GM10266 (cell line): ENCODE results near the gene PLCB4.

Experiments
- DNase-seq: peaks from one replicate; pipeline ENCODE4 v3.0.0; 2012; ENCODE audit errors: extremely low spot score
- TF ChIP-seq, protein P1 (sequence below): IDR thresholded peaks from 2 replicates; pipeline ENCODE4 v1.5.1; 2012; ENCODE audit warnings: mild to moderate bottlenecking, low read depth; ENCODE audit not compliant: control insufficient read depth, insufficient read depth; ENCODE audit errors: missing control alignments

The PLCB4 gene

DNA sequence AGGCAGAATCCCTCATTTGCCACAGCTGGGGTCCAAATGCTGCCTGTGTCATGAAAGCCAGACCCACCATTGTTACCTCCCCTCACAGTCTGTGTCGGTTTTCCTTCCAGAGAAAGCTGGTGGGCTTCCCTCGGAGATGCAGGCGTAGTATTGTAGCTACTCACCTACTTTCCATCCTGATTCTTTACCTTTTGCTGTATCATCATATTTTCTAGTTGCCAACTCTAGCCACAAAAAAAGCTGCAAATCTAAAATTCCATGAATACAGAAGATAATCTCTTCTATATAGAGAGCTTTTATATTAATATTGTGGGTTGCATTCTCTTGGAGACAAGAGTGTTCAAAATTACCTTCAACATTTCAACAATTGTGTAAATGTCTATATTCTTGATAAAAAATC is 347.5 kb downstream of the PLCB4 start:
- DNase-seq, result no peak
- TF ChIP-seq, protein P1, sequence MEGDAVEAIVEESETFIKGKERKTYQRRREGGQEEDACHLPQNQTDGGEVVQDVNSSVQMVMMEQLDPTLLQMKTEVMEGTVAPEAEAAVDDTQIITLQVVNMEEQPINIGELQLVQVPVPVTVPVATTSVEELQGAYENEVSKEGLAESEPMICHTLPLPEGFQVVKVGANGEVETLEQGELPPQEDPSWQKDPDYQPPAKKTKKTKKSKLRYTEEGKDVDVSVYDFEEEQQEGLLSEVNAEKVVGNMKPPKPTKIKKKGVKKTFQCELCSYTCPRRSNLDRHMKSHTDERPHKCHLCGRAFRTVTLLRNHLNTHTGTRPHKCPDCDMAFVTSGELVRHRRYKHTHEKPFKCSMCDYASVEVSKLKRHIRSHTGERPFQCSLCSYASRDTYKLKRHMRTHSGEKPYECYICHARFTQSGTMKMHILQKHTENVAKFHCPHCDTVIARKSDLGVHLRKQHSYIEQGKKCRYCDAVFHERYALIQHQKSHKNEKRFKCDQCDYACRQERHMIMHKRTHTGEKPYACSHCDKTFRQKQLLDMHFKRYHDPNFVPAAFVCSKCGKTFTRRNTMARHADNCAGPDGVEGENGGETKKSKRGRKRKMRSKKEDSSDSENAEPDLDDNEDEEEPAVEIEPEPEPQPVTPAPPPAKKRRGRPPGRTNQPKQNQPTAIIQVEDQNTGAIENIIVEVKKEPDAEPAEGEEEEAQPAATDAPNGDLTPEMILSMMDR, result no peak

DNA sequence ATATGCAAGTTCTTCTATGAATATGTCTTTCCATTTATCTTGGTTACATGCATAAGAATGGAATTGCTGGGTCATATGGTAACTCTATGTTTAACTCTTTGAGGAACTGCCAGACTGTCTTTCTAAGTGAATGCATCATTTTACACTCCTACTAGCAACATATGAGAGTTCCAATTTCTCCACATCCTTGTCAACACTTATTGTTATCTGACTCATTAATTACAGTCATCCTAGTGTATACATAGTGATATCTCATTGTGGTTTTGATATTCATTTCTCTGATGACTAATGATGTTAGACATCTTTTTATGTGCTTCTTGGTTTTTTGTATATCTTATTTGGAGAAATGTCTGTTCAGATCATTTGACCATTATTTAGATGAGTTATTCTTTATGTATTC is 348.8 kb downstream of the PLCB4 start:
- TF ChIP-seq, protein P1, result no peak
- DNase-seq, result no peak

- TF ChIP-seq, protein P1, result no peak
- DNase-seq, result no peak
Observed at GRCh38 chr20:9422321-9423057, 353.6 kb downstream of the PLCB4 start.

DNA sequence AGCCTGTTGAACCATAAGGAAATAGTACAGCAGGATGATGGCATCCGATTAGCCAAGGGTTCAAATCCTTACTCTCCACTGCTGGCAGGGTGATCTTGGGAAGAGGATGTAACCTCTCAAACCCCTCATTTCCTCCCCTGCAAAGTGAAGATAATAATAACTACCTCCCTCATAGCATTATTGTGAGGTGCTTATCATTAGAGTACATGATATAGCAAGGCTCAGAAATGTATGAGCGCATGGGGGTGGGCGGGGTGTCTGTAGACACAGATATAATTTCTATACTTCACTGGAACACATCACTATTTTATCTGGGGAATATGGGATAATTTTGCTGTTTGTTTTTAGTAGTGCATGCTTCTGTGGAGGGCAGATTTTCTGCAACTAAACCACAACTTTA is 355.7 kb downstream of the PLCB4 start:
- DNase-seq, result no peak
- TF ChIP-seq, protein P1, result no peak

DNA sequence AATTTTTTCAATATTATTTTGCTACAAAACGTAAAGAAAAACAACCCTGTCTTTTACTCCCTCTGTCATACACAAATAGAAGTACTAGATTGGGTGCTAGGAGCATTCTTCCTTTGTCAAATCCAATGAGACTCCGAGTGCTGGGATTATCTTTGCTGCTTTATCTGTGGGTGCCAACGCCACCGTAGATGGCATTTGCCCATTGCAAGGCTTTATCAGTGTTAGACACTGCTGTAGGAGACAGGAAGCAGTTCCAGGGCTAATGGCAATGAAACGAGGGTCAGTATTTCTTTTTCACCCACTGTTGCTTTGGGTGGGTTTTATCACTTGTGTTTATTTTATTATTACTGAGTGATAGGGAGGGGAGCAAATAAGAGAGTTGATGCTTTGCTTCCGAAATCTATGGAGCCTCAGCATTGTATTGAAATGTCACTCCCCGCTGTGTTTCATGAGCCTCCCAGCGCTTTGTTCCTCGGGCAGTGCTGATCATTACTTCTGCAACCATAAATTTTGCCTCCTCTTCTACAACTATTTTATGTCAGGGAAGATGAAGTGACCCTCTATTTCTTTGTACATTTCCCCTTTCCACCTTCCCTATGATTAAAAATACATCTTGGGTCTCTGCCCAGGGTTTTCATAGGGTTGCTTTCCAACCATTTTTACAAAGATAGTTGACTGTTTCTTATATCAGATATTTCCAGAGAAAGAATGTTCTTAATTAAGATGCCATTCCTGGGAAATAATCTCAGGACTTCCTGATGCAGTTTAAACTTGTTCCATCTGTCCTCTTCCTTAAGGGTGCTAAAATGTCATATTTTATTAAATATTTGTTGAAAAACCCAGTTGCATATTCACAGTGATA is 358.8 kb downstream of the PLCB4 start:
- no peak for DNase-seq
- TF ChIP-seq, protein P1, result no peak

- DNase-seq, result no peak
- TF ChIP-seq, protein P1, result no peak
Observed at GRCh38 chr20:9428292-9428607, 359.4 kb downstream of the PLCB4 start.

- TF ChIP-seq, protein P1, result no peak
- DNase-seq, result no peak
Observed at GRCh38 chr20:9439806-9440205, 370.9 kb downstream of the PLCB4 start.
